Right atrium auricular region (tissue), 2 donors: Measurements from ENCODE around the gene SRY. TPM values are rescaled to one million over a fixed set of nuclear protein-coding genes. Genes with fewer than 3 reads are reported as not detected.
"Not testable (repeated sequence)": the region's sequence is repeated elsewhere in the genome, so short reads cannot be mapped to it uniquely, and the experiment has no call there.

Experiments used
- DNase-seq: peaks from one replicate; pipeline ENCODE4 v3.0.0-alpha.2; 2019; ENCODE audit warnings: low spot score
- H3K27ac ChIP-seq, 2 donors: fragments of 200-600 bp; sonication (generic); 1 replicate in 1 of 2; 2 replicates in 1 of 2; pipeline ENCODE4 v1.5.1; 2016 to 2019
- H3K27me3 ChIP-seq, 2 donors: fragments of 200-600 bp; sonication (generic); one replicate each; pipeline versions ENCODE4 v1.5.1 to v1.6.0; 2017 to 2019
- H3K36me3 ChIP-seq: fragments of 200-600 bp; sonication (generic); one replicate; pipeline ENCODE4 v1.5.1; 2016
- H3K4me1 ChIP-seq, 2 donors: fragments of 200-600 bp; sonication (generic); one replicate each; pipeline versions ENCODE4 v1.5.1 to v1.6.0; 2017 to 2019
- H3K4me3 ChIP-seq, 2 donors: fragments of 200-600 bp; sonication (generic); 1 replicate in 1 of 2; 2 replicates in 1 of 2; pipeline ENCODE4 v1.5.1; 2017 to 2019; ENCODE audit warnings: mild to moderate bottlenecking in 1 of 2, moderate library complexity in 1 of 2
- H3K9me3 ChIP-seq, 2 donors: fragments of 200-600 bp; sonication (generic); one replicate each; pipeline ENCODE4 v1.5.1; 2019
- CTCF ChIP-seq, 2 donors: fragments of 200-600 bp; sonication (generic); IDR thresholded peaks; one replicate each; pipeline ENCODE4 v1.5.1; 2019; ENCODE audit warnings: antibody characterized with exemption in 2 of 2
- total RNA-seq, 2 donors: library from RNA; depleted of rRNA; stranded (reverse); fragments of >200 nt; gene quantifications; one replicate each; pipeline ENCODE4 v1.1.0, GENCODE V29; 2016

The SRY gene
- not detected for total RNA-seq

GRCh38 chrY:2787600-2787999, at the start of gene SRY:
Gene SRY (minus strand): TSS chrY:2787682. CDS start chrY:2787603, 79 bp downstream.
- Histone ChIP-seq H3K4me1 (no peaks in the 10 kb centered on the region), H3K27me3 (no peaks in the 10 kb centered on the region), H3K4me3 (no peak within 1 kb of the TSS), H3K27ac (no peak within 1 kb of the TSS), H3K36me3 (no peaks in the 10 kb centered on the region), H3K9me3 (no peaks in the 10 kb centered on the region)
- no peak for DNase-seq
- TF ChIP-seq CTCF (IDR thresholded peaks at IDR 0.05), result no peak

GRCh38 chrY:2837078-2837477, 49.6 kb upstream of the SRY start:
- no peak overlapping the region for H3K4me3 ChIP-seq
- no peak for TF ChIP-seq CTCF (IDR thresholded peaks at IDR 0.05)
- H3K27ac ChIP-seq, result no peak overlapping the region
- no peaks in the 10 kb centered on the region for H3K36me3 ChIP-seq
- no peak for DNase-seq
- no peaks in the 10 kb centered on the region for H3K27me3 ChIP-seq
- no peaks in the 10 kb centered on the region for H3K9me3 ChIP-seq
- H3K4me1 ChIP-seq, result no peaks in the 10 kb centered on the region

- TF ChIP-seq CTCF (IDR thresholded peaks at IDR 0.05), result no peak
- no peak overlapping the region for H3K27ac ChIP-seq
- no peaks in the 10 kb centered on the region for H3K27me3 ChIP-seq
- H3K36me3 ChIP-seq, result no peaks in the 10 kb centered on the region
- no peak for DNase-seq
- H3K4me1 ChIP-seq, result no peaks in the 10 kb centered on the region
- H3K9me3 ChIP-seq, result no peaks in the 10 kb centered on the region
- H3K4me3 ChIP-seq, result no peak overlapping the region
Observed at GRCh38 chrY:2835230-2835629, 47.7 kb upstream of the SRY start.

DNA sequence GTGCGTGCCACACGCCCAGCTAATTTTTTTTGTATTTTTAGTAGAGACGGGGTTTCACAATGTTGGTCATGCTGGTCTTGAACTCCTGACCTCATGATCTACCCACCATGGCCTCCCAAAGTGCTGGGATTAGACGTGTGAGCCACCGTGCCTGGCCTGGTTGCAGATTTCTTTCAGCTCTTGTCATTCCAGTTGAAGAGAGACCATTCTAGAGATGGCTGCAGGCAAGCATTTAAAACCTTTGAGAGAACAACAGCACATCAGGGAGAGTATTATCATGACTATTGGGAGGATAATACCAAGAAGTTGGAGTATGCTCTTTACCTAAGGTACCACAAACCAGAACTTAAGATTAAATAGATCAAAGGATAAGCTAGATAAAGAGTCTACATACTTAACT, 41.0 kb upstream of the SRY start:
- DNase-seq, result no peak
- H3K4me3 ChIP-seq, result no peak overlapping the region
- H3K27me3 ChIP-seq, result no peaks in the 10 kb centered on the region
- no peaks in the 10 kb centered on the region for H3K9me3 ChIP-seq
- no peak for TF ChIP-seq CTCF (IDR thresholded peaks at IDR 0.05)
- no peaks in the 10 kb centered on the region for H3K4me1 ChIP-seq
- no peak overlapping the region for H3K27ac ChIP-seq
- H3K36me3 ChIP-seq, result no peaks in the 10 kb centered on the region

DNA sequence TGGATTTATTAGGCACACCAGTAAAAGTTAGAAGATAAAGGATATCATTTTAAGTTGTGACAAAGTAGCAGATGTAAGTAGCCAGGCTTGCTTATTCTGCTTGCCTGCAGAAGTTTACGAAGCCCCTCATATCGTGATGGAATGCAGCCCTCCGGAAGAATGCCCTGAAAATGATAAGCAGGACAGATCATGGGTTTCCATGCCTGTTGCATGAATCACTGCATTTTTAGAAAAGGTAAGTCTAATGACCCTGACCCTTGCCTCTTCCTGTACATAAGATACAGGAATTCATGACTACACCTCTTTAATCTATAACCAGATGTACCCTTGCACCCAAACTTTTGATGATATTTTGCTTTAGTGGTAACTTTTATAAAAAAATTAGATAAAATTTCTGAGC, 37.0 kb upstream of the SRY start:
- no peaks in the 10 kb centered on the region for H3K36me3 ChIP-seq
- H3K9me3 ChIP-seq, result no peaks in the 10 kb centered on the region
- no peak for TF ChIP-seq CTCF (IDR thresholded peaks at IDR 0.05)
- no peak overlapping the region for H3K4me3 ChIP-seq
- no peaks in the 10 kb centered on the region for H3K27me3 ChIP-seq
- H3K4me1 ChIP-seq, result no peaks in the 10 kb centered on the region
- DNase-seq, result no peak
- H3K27ac ChIP-seq, result no peak overlapping the region

DNA sequence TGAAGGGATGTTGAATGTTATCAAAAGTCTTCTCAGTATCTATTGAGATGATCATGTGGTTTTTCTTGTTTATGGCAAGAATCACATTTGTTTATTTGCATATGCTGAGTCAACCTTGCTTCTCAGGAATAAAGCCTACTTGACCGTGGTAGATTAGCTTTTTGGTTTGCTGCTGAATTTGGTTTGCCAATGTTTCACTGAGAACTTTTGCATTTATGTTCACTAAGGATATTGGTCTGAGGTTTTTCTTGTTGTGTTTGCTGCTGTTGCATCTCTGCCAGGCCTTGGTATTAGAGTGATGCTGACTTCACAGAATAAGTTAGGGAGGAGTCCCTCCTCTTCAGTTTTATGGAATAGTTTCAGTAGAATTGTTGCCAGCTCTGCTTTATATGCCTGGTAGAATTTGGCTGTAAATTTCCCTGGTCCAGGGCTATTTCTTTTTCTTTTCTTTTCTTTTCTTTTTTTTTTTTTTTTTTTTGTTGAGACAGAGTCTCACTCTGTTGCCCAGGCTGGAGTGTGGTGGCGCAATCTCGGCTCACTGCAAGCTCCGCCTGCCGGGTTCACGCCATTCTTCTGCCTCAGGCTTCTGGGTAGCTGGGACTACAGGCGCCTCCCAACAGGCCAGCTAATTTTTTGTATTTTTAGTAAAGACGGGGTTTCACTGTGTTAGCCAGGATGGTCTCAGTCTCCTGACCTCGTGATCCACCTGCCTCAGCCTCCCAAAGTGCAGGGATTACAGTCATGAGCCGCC, 29.8 kb upstream of the SRY start:
- H3K27ac ChIP-seq, H3K9me3 ChIP-seq, H3K4me3 ChIP-seq, DNase-seq, H3K36me3 ChIP-seq, H3K27me3 ChIP-seq, H3K4me1 ChIP-seq: not testable (repeated sequence)
